HG03575 (cell line): Measurements from ENCODE around the gene ABCA3.
"Not testable (repeated sequence)": the region's sequence is repeated elsewhere in the genome, so short reads cannot be mapped to it uniquely, and the experiment has no call there.

Source experiments
- ATAC-seq: cut with Tn5 transposase; IDR thresholded peaks from one replicate; pipeline ENCODE4 v1.9.1; 2021; ENCODE audit not compliant: unreplicated experiment, insufficient number of reproducible peaks, low FRiP score; ENCODE audit errors: extremely low read depth

Gene ABCA3

DNA sequence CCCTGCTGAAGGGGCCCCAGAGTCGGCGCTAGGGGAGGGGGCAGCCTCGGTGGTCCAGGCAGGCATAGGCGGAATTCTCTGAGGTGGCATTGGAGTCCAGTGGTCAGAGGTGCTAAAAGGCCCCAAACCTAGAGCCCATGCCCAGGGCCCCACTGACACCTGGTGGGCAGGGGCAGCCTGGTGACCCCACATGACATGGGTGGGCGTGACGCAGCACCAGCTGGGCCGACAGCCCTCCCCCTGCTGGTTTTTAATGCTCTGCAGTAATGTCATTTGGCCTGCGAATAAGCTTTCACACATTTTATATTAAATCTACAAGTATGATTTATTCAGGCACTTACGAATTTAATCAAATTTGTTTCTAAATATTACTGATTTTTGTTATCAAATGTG lies 70.5 kb downstream of the ABCA3 start:
- ATAC-seq = no peak

DNA sequence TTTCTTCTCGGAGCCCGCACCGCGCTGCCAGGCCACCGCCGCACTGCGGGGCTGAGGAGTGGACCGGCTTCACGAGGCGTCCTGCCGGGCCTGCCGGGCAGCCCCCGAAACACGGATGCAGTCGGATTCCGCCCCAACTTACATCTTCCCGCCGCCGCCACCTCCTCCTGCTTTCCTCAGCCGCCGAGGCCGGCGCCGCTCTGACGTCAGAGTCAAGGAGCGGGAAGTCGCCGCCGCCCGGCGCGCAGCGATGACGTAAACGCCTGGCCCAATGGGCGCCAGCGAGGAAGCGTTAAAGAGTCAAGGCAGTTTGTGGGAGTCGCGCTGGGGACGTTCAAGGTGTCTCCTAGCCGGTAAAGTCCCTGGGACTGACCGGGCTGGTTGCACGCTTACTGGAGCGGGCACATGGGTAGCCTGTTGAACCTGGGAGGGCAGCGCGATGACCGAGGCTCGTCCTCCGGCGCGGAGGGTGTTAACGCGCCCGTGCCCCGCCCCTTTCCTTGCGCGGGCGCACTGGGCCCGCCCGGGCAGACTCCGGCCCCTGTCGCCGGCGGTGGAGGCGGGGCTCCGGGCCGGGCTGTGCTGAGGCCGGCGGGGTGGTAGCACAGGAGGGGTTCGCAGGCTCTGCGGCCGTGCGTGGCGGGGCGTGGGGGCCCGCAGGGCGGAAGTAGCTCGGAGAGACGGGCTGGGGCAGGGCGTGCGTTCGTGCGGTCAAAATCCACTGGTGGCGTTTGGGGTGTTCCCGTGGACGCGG lies 72.4 kb downstream of the ABCA3 start, which contains the start of gene RNPS1:
Gene RNPS1 (minus strand): TSS at position 214 of the 754 bp plus-strand sequence. CDS start 3,483 bp downstream, outside the sequence.
- ATAC-seq = no peak

DNA sequence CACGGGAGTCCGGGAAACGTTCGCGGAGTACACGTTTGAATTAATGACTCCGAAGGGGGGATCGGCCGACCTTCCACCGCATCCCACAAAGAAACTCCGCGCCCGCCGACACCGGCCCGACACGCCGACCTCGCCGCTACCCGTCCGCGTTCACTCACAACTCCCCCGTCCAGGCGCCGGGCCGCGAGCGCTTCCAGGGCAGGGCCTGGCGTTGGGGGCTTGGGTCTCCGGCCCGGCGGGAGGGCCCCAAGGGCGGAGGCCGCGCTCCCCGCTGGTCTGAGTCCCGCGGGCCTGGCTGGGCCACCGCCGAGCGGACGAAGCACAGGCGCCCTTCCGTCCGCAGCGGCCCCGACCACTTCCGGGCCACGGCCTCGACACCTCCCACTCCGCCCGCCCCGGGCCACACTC lies 73.0 kb downstream of the ABCA3 start:
- not testable (repeated sequence) for ATAC-seq

DNA sequence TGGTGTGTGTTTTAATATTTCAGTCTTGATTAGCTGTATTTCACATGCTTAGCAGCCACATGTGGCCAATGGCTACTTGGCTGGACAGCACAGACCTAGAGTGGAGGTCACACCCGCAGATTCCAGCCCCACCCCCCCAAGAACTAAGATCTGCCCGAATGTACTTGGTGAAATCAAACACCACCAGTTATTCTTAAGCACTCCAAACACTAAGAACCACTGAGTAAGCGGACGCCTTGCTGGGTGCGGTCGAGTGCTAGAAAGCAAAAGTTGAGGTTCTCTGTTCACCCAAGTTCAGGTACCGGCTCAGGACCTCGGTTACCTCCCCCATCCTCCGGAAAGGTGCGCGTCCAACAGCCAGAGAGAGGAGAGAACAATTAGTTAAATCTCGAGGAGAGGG lies 73.6 kb downstream of the ABCA3 start:
- not testable (repeated sequence) for ATAC-seq

DNA sequence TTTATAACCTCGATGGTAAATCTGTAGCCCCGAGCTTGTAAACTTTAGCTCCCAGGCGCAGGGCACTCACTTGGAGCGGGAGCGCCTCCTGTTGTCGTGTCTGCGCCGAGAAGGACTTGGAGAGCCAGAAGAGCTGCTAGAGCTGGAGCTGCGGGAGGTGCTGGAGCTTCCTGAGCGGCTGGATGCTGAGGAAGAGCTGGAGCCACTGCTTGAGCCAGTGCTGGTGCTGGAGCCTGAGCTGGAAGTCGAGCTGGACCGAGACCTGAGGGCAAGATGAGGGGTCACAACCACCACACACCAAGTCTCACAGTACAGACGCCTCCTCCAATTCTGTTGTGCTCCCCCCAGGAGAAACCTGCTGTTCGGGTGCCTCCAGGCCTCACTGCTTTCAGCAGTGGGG lies 77.5 kb downstream of the ABCA3 start:
- ATAC-seq = not testable (repeated sequence)

DNA sequence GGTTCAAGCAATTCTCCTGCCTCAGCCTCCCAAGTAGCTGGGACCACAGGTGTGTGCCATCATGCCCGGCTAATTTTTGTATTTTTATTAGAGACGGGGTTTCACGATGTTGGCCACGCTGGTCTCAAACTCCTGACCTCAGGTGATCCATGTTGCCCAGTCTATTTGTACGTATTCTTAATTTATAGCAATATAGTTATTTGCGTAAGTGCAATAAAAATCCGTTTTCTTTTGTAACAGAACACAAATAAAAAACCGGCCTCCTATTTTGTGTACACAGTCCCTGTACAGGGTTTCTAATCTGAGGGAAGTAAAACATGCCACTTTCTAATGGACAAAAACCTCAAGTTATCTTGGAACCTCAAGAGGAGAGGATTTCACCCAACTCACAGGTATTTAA lies 80.3 kb downstream of the ABCA3 start:
- no peak for ATAC-seq

DNA sequence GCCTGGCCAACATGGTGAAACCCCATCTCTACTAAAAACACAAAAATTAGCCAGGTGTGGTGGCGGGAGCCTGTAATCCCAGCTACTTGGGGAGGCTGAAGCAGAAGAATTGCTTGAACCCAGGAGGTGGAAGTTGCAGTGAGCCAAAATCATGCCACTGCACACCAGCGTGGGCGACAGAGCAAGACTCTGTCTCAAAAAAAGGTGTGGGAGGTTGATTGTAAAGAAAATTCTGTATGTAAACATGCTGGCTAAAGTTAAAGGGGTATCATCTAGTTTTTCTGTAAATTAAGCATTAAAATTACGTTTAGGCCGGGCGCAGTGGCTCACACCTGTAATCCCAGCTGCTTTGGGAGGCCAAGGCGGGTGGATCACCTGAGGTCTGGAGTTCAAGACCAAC lies 82.0 kb downstream of the ABCA3 start:
- ATAC-seq = not testable (repeated sequence)

DNA sequence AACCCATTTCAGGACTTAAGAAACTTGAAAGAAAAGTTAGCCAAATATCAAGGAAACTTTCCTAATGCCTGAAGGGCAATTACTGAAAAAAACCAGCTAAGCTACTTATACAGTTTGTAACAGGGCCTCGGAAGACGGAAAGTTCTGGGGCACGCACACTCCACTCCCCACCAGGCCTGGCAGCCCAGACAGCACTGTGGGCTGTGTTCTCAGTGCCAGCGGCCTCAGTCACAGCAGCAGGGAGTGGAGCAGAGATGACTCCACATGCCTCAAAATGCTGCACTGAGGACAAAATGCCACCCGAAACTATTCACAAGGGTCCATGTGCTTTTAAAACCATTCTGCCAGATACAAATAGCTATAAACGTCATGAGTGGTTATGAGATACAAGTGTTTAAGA lies 82.8 kb downstream of the ABCA3 start:
- no peak for ATAC-seq

DNA sequence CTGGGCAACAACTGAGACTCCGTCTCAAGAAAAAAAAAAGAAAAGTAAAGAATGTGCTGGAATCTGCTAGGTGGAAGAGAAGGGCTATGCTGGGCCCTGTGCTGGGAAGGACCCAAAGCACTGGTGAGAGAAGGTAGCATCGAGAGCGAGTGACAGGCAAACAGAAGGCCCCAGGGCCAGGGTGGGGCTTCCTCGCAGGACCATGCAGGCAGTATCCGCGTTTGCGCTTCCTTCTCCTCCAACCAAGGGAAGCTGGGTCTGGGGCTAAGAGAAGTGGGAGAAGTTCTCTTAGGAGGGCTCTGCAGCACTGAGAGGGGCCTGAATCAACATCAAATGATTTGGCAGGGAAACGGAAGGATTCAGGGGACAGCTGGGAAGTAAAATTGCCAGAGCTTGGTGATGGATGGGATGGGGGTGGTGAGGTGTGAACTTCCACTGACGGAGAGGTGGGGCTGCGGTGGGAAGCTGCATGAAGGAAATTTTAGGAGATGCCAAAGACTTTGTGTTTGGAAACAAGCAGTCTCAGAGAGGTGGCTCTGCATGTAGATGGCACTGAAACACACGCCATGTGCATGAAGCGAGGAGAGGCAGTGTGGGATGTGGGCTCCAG lies 83.9 kb downstream of the ABCA3 start:
- ATAC-seq = no peak

DNA sequence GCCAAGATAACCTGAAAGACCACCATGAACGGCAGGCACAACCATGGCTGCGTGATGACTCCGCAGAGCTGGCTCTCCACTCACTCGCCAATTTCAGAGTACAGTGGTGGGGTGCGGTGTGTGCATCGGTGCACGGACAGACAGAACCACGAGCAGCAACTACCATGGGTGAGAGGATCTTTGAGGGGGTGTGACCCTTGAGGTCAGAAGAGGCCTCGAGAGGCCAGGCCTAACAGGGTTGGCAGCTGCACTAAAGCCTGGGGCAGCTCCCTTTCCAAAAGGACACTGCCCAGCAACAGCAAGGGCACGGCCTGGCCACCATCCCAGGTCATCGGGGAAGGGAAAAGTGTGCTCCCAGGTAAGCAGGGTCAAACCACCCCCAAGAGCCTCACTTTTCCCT lies 87.2 kb downstream of the ABCA3 start:
- no peak for ATAC-seq

DNA sequence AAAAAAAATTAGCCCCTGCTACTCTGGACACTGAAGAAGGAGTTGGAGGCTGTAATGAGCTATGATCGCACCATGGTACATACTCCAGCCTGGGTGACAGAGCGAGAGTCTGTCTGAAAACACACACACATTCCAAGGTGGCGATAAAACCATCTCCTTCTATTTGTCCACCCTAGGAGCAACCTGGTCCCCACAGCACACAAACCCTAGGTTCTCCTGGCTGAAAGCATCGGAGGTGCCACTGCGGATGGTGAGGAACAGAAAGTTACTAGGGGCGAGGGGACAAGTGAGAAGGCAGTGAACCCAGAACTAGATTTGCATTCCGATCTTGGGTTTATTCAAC lies 87.8 kb downstream of the ABCA3 start:
- ATAC-seq = no peak

DNA sequence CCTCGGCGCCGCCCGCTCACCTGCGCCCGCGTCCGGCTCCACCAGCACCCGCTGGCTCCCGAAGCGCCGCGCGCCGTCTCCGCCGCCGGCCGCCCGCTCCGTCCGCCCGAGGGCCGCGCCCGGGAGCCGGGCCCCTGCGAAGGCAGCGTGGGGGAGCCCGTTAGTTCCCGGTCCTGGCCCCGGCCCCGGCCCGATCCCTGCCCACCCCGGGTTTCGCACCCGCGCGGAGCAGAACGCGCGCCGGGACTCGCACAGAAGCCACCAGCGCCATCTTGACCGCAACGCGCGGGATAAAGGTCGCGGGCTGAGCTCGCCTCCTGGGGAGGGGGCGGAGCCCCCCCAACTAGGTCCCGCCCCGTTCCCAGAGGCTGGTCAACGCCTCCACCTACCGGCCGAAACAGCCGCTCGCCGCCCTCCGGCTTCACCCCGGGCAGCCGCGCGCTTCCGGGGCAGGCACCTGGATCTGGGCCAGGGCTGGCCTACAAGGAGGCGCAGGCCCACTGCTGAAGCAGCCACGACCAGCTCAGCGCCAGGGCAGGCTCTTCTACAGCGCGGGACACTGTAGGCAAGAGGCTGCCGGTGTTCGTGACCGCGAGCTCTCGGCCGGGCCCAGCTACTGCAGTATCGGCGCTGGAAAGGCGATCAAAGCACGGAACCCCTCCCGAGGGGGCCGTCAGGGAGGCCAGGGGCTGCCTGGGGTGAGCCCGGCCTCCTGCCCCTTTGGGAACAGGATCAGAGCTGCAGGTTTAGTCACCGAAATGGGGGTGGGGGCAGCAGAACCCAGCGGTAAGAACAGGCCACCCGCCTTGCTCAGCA lies 89.0 kb downstream of the ABCA3 start, which contains the start of gene ECI1:
Gene ECI1 (minus strand): TSS at position 292 of the 816 bp plus-strand sequence. CDS start 21 bp downstream, at position 271.
- no peak for ATAC-seq

DNA sequence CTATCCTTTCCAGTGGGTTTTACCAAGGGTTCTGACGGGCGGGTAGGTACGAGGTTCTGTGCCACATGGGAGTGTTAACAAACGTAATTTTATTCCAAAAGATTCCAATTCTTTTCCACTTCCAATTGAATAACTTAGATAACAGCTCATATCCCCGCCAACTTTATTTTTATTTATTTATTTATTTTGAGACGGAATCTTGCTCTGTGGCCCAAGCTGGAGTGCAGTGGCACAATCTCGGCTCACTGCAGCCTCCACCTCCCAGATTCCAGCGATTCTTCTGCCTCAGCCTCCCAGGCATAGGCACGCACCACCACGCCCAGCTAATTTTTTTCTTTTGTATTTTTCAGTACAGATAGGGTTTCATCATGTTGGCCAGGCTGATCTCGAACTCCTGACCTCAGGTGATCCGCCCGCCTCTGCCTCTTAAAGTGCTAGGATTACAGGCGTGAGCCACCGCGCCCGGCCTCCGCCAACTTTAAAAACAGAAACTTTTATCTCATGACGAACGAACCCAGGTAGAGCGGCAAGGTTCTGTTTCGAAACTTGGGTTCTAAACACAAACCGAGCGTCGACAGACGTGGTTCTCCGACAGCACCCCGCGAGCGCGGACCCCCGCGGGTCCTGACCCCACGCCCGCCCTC lies 89.8 kb downstream of the ABCA3 start:
- ATAC-seq = no peak

DNA sequence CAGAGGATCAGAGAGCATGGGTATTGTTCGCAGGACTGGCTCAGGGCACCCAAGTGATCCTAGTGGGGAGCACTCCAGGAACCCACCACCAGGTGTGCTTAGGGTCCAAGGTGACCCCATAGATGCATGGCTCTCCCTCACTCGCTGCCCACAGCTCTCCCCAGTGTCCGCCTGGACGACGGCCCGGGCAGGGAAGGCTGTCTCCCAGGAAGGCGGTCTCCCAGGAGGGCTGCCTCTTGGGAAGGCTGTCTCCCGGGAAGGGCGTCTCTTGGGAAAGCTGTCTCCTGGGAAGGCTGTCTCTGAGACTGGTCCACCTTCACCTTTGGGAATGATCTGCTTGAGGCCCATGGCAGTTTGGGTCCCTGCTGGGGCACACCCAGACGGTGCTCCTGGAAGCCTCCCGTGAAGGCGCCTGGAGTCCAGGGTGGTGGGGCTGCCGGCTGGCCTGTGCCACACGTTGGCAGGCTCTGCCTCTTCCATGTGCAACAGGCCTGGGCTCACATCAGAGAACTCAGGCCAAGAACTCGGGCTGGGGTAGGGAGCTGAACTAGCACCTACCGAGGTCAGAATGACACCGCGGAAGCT lies 94.1 kb downstream of the ABCA3 start:
- ATAC-seq = no peak

DNA sequence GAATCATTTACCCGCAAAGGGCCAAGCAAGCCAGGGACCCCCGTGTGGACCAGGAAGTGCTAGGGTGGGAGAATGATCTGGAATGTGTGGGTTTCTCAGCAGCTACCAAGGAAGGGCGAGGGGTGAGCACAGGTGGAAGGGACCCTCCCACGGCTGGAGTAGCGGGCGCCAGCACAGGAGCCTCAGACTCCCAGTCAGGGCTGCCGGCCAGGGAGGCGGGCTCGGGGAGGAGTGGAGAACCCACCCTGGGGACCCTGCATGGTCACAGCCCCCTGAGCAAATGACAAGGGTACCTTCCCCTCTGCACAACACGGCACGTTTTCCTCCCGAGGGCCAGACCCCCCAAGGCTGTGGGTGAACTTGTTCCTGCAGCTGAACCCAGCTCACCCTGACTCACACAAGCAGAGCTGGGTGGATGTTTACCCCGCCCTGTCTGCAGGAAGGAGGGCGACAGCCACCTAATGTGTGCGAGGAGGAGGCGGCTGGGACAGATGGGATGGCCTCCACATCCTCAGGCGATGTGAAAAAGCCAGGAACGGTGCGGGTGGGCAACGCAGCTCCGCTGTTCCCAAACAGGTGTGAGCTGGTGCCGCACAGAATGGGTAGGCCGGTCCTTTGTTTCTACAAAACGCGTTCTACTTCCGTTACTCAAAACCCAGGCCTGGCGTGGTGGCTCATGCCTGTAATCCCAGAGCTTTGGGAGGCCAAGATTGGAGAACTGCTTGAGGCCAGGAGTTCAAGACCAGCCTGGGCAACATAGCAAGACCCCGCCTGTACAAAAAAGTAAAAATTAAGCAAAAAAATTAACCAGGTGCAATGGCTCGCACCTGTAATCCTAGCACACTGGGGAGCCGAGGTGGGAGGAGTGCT lies 95.4 kb downstream of the ABCA3 start:
- no peak for ATAC-seq

DNA sequence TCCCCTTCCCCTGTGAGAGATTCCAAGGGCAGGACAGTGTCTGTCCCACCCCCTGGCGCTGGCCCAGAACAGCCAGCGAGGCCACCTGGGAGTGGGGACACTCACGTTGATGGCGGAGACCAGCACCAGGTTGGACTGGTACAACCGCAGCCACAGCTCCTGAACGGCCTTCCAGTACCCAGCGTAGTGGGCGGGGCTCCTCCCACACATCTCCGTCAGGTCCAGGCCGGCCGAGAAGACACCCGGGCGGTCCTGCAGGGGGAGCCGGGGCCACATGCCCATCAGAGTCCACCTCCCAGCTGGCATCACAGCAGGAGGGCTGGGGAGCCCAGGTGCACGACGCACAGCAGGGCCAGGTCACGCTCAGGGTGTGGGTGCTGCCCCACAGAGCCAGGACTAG lies 96.2 kb downstream of the ABCA3 start:
- no peak for ATAC-seq

DNA sequence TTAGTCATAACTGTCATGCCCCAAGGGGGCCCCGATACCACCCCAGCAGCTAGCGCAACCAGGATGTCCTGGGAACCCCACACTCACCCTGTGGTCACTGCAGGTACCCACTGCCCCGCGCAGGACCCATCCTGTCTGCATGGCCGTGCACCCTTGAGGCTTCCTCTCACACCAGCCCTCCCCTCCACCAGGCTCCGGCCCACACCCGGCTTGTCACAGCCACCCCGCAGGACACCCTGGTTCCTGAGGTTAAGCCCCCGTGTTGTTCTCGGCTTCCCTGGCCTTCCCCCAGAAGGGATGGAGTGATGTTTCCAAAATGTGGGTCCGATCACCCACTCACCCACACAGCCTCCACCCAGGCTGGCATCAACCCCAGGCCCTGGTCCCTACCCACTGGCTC lies 96.7 kb downstream of the ABCA3 start:
- no peak for ATAC-seq

DNA sequence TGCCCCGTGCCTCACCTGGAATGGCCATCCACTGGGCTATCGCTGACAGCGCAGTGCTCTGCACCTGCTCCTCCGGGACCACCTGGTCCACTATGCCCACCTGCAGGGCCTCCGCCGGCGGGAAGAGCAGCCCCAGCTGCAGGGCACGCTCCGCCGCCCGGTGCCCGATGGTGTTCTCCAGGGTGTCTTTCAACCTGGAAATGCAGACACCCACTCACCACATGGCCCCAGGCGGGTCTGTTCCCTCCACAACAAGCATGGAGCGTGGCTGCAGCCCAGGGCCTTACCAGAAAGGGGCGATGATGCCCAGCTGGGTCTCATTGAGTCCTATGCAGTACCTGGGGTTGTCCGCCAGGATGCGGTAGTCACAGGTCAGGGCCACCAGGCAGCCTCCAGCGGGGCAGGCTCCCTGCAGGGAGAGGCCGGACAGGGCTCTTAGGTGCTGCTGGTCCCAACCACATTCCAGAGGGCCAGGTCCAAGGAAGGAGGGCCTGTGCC lies 97.4 kb downstream of the ABCA3 start:
- no peak for ATAC-seq
